WERI-Rb-1 (cell line): ENCODE results near the gene TTC33.

Source experiments
- DNase-seq: peaks from one replicate; pipeline ENCODE4 v3.0.0-alpha.2; 2020
- H3K27ac ChIP-seq: fragments of 250-450 bp; sonication (Bioruptor Pico); 2 replicates; pipeline ENCODE4 v1.5.1; 2020; ENCODE audit warnings: mild to moderate bottlenecking, moderate library complexity
- H3K27me3 ChIP-seq: fragments of 250-450 bp; sonication (Bioruptor Pico); 2 replicates; pipeline ENCODE4 v1.5.1; 2021; ENCODE audit warnings: mild to moderate bottlenecking, low read depth, moderate library complexity; ENCODE audit not compliant: insufficient read depth, severe bottlenecking
- H3K36me3 ChIP-seq: fragments of 250-450 bp; sonication (Bioruptor Pico); 2 replicates; pipeline ENCODE4 v1.5.1; 2020; ENCODE audit warnings: mild to moderate bottlenecking, moderate library complexity
- H3K4me3 ChIP-seq: 2 replicates; pipeline ENCODE4 v1.5.1; 2011; ENCODE audit warnings: low read depth, mild to moderate bottlenecking, control low read depth, low read length
- H3K9me3 ChIP-seq: fragments of 250-450 bp; sonication (Bioruptor Pico); 2 replicates; pipeline ENCODE4 v1.5.1; 2021; ENCODE audit warnings: mild to moderate bottlenecking, moderate library complexity; ENCODE audit not compliant: severe bottlenecking
- TF ChIP-seq, protein P1 (sequence below): IDR thresholded peaks from 2 replicates; pipeline ENCODE4 v1.5.1; 2011; ENCODE audit warnings: low read depth, mild to moderate bottlenecking, control low read depth, inconsistent platforms, low read length

The TTC33 gene

GRCh38 chr5:40700116-40700782 lies 55.5 kb downstream of the TTC33 start:
- Histone ChIP-seq H3K27ac (no peak overlapping the region), H3K36me3 (no peaks in the 10 kb centered on the region), H3K27me3 (no peaks in the 10 kb centered on the region), H3K9me3 (no peaks in the 10 kb centered on the region), H3K4me3 (no peak overlapping the region)
- no peak for DNase-seq
- TF ChIP-seq, protein P1, sequence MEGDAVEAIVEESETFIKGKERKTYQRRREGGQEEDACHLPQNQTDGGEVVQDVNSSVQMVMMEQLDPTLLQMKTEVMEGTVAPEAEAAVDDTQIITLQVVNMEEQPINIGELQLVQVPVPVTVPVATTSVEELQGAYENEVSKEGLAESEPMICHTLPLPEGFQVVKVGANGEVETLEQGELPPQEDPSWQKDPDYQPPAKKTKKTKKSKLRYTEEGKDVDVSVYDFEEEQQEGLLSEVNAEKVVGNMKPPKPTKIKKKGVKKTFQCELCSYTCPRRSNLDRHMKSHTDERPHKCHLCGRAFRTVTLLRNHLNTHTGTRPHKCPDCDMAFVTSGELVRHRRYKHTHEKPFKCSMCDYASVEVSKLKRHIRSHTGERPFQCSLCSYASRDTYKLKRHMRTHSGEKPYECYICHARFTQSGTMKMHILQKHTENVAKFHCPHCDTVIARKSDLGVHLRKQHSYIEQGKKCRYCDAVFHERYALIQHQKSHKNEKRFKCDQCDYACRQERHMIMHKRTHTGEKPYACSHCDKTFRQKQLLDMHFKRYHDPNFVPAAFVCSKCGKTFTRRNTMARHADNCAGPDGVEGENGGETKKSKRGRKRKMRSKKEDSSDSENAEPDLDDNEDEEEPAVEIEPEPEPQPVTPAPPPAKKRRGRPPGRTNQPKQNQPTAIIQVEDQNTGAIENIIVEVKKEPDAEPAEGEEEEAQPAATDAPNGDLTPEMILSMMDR, result no peak

- TF ChIP-seq, protein P1, result no peak
Observed at GRCh38 chr5:40694433-40694832, 61.3 kb downstream of the TTC33 start.

GRCh38 chr5:40691894-40692293 lies 63.9 kb downstream of the TTC33 start:
- TF ChIP-seq, protein P1, result no peak
- Histone ChIP-seq H3K9me3 (no peaks in the 10 kb centered on the region), H3K27me3 (no peaks in the 10 kb centered on the region), H3K36me3 (no peaks in the 10 kb centered on the region), H3K27ac (no peak overlapping the region), H3K4me3 (no peak overlapping the region)
- DNase-seq, result no peak

More at GRCh38 chr5:40694433-40694832, 61.3 kb downstream of the TTC33 start:
- H3K4me3 ChIP-seq, result no peak overlapping the region
- H3K36me3 ChIP-seq, result no peaks in the 10 kb centered on the region
- H3K27ac ChIP-seq, result no peak overlapping the region
- H3K27me3 ChIP-seq, result no peaks in the 10 kb centered on the region
- H3K9me3 ChIP-seq, result no peaks in the 10 kb centered on the region
- no peak for DNase-seq

GRCh38 chr5:40690267-40690666 lies 65.5 kb downstream of the TTC33 start:
- Histone ChIP-seq H3K4me3 (no peak overlapping the region), H3K36me3 (no peaks in the 10 kb centered on the region), H3K27me3 (no peaks in the 10 kb centered on the region), H3K9me3 (no peaks in the 10 kb centered on the region), H3K27ac (no peak overlapping the region)
- no peak for DNase-seq
- TF ChIP-seq, protein P1, result no peak

DNA sequence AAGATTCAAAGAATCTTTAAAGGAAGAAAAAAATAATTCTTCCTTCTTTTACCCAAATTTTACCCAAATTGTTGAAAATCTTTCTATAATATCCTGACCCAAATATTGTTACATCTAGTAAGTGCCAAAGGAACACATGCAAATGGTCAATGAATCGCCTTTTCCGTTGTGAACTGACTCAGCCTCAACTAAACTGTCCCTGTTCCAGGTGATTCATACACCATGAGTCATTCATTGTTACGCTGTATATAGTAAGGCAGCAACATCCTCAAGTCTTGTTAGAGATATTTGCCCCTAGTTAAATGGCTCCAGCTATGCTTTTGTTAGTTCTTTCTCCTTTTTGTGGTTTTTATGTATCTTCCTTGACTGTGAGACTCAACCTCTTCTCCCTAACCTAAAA lies 66.3 kb downstream of the TTC33 start:
- H3K4me3 ChIP-seq, result no peak overlapping the region
- no peaks in the 10 kb centered on the region for H3K36me3 ChIP-seq
- no peak for DNase-seq
- no peaks in the 10 kb centered on the region for H3K27me3 ChIP-seq
- TF ChIP-seq, protein P1, result no peak
- H3K9me3 ChIP-seq, result no peaks in the 10 kb centered on the region
- H3K27ac ChIP-seq, result no peak overlapping the region

GRCh38 chr5:40688996-40689395 lies 66.8 kb downstream of the TTC33 start:
- TF ChIP-seq, protein P1, result no peak
- H3K27ac ChIP-seq, result no peak overlapping the region

More at GRCh38 chr5:40688996-40689395, 66.8 kb downstream of the TTC33 start:
- Histone ChIP-seq H3K27me3 (no peaks in the 10 kb centered on the region), H3K9me3 (no peaks in the 10 kb centered on the region), H3K4me3 (no peak overlapping the region), H3K36me3 (no peaks in the 10 kb centered on the region)
- no peak for DNase-seq
